HG03175 (cell line): ENCODE measurements around the gene MBTPS2.

Experiments
- ATAC-seq: cut with Tn5 transposase; IDR thresholded peaks from one replicate; pipeline ENCODE4 v1.9.1; 2021; ENCODE audit warnings: mild to moderate bottlenecking, moderate library complexity; ENCODE audit not compliant: unreplicated experiment

The MBTPS2 gene

DNA sequence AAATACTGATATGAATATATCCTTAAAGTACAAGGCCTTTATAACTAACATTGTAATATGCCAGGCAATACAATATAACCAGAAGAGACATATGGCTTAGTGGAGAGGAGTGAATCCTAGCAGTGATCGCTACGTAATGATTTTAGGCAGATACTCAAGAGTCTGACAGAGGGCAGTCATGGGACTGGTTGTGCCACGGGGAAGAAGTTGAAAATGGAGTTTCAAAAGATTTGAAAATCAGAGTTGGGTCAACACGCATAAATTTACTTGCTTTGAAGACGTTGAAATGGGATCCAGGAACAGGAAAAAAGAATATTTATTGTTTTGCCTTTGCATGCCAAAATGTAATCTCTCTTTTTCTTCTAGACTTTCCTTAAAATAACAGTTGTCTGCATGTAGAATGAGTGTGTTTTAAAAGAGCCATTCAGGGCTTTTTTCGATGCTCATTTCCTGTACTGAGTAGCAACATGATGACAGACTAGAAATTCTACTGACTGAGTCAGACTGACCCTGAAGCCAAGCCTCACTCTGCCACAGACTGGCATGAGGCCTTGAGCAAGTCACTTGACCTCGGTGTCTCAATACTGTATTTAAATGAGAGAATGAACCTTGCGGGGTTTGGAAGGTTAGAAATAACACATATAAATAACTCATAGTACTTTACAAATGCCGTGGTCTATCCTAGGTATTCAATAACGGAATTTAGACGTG lies 93.0 kb downstream of the MBTPS2 start:
- no peak for ATAC-seq

DNA sequence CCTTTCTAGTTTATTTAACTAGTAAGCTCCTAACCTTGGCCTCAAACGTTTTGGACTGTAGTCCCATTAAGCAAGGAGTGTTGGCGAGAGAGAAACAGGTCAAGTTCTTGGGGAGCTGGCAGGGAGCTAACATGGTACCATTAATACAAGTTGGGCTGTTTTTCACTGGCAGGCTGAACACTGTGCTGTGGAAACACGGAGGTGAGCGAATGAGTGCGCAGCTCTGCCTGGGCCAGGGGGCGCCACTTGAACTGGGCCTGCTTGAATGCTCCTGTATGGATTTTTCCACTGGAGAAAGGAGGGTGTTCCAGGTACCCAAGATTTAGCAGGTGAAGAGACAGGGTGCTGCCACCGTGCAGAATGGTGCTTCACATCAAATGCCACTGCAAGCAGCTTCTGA lies 93.7 kb downstream of the MBTPS2 start:
- ATAC-seq = no peak

DNA sequence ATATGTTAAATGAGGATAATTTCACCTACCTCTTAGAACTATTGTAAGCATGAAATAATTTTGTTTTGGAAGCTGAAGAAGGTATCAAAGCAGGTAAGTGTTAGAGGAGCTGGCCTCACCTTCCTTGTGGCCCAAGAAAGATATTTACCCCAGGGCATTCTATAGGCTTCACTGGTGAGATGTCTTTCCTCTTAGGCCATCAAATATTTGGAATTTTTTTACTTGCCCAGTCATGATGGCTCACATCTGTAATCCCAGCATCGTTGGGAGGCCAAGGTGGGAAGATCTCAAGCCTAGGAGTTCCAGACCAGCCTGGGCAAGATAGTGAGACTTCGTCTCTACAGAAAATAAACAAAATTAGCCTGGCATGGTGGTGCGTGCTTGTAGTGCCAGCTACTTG lies 95.0 kb downstream of the MBTPS2 start:
- no peak for ATAC-seq
